HTR-8/SVneo (cell line): ENCODE measurements around the gene SSR2.

Experiments used
- DNase-seq: peaks from one replicate; pipeline ENCODE4 v3.0.0; 2011; ENCODE audit warnings: low spot score, mixed read lengths; ENCODE audit not compliant: insufficient read length
- FAIRE-seq: peaks from 2 replicates; lab custom pipeline; 2011; peaks lifted over from hg19 to GRCh38; lab: Jason Lieb, UNC

Gene SSR2

GRCh38 chr1:156020293-156021092 lies at the start of gene SSR2:
SSR2 (minus strand) TSS chr1:156020951; CDS start chr1:156020167, 784 bp downstream.
- peak; percentile 91 for DNase-seq
- no peak for FAIRE-seq

- no peak for DNase-seq
- FAIRE-seq, result no peak
Observed at GRCh38 chr1:156070548-156070947, 49.8 kb upstream of the SSR2 start.

- DNase-seq (no peak), FAIRE-seq (no peak)
Observed at GRCh38 chr1:156069490-156070455, 49.0 kb upstream of the SSR2 start.

GRCh38 chr1:156067262-156067661 lies 46.5 kb upstream of the SSR2 start:
- DNase-seq, result no peak
- FAIRE-seq, result no peak

GRCh38 chr1:156065871-156066270 lies 45.1 kb upstream of the SSR2 start:
- no peak for FAIRE-seq
- no peak for DNase-seq

GRCh38 chr1:156065212-156065611 lies 44.5 kb upstream of the SSR2 start:
- DNase-seq (no peak), FAIRE-seq (no peak)

- DNase-seq (no peak), FAIRE-seq (no peak)
Observed at GRCh38 chr1:156064615-156065014, 43.9 kb upstream of the SSR2 start.

- FAIRE-seq (no peak), DNase-seq (no peak)
Observed at GRCh38 chr1:156063997-156064285, 43.2 kb upstream of the SSR2 start.

- FAIRE-seq (no peak), DNase-seq (no peak)
Observed at GRCh38 chr1:156062189-156062588, 41.4 kb upstream of the SSR2 start.

- DNase-seq, result no peak
- no peak for FAIRE-seq
Observed at GRCh38 chr1:156060937-156061636, 40.3 kb upstream of the SSR2 start, which contains the start of gene RAB25. RAB25 (plus strand) TSS chr1:156061160; CDS start chr1:156061401, 241 bp downstream.

GRCh38 chr1:156056326-156056849 lies 35.6 kb upstream of the SSR2 start:
- DNase-seq (no peak), FAIRE-seq (no peak)

- no peak for DNase-seq
- no peak for FAIRE-seq
Observed at GRCh38 chr1:156055281-156056048, 34.7 kb upstream of the SSR2 start.

GRCh38 chr1:156054500-156055280 lies 33.9 kb upstream of the SSR2 start, which contains the start of gene LAMTOR2:
LAMTOR2 (plus strand) TSS chr1:156054782; CDS start chr1:156054890, 108 bp downstream.
- FAIRE-seq, result no peak
- DNase-seq, result peak; percentile 92

GRCh38 chr1:156053768-156054499 lies 33.2 kb upstream of the SSR2 start, which contains the start of gene UBQLN4:
UBQLN4 (minus strand) TSS chr1:156053798; CDS start chr1:156053701, 97 bp downstream.
- peak; percentile 72 for DNase-seq
- FAIRE-seq, result no peak

- no peak for FAIRE-seq
- DNase-seq, result peak; percentile 45
Observed at GRCh38 chr1:156052862-156053767, 32.4 kb upstream of the SSR2 start.

- FAIRE-seq, result no peak
- no peak for DNase-seq
Observed at GRCh38 chr1:156051011-156051725, 30.4 kb upstream of the SSR2 start.
